GM21526 (cell line): ENCODE measurements around the gene DSP.

ENCODE experiments used
- ATAC-seq: cut with Tn5 transposase; IDR thresholded peaks from one replicate; pipeline ENCODE4 v1.9.1; 2021; ENCODE audit warnings: moderate library complexity; ENCODE audit not compliant: unreplicated experiment, low FRiP score

The DSP gene

DNA sequence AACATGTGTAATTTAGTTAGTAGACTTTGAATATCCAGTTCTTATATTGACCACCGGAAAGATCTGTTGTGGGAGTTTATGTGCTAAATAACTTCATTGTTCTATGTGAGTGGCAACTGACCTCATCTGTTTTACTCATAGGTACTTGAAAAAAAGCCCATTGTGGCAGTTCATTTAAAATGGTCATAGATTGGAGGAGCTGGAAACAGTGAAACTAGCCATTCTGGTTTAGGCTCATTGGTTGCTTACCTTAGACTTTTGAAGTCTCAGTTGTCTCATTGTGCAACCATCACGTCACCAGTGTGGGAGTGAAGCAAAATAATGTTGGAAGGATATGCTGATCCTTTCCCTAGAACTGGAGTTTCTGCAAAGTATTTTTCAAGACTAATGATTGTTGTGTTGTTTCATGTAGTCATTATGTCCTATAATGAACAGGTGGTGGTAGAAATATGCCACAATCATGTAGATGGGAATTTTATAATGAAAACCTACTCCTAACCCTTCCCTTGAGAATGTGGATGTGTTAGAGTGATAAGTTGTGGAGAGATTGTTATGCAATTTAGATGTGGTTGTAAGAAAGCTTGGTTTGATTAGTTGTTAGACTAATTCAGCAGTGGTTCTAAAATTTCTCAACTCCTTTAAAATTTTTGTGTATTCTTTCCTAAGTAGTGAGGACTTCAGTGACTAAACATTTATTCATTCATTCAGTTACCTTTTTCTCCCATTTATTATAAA is 18.3 kb downstream of the DSP start:
- no peak for ATAC-seq

DNA sequence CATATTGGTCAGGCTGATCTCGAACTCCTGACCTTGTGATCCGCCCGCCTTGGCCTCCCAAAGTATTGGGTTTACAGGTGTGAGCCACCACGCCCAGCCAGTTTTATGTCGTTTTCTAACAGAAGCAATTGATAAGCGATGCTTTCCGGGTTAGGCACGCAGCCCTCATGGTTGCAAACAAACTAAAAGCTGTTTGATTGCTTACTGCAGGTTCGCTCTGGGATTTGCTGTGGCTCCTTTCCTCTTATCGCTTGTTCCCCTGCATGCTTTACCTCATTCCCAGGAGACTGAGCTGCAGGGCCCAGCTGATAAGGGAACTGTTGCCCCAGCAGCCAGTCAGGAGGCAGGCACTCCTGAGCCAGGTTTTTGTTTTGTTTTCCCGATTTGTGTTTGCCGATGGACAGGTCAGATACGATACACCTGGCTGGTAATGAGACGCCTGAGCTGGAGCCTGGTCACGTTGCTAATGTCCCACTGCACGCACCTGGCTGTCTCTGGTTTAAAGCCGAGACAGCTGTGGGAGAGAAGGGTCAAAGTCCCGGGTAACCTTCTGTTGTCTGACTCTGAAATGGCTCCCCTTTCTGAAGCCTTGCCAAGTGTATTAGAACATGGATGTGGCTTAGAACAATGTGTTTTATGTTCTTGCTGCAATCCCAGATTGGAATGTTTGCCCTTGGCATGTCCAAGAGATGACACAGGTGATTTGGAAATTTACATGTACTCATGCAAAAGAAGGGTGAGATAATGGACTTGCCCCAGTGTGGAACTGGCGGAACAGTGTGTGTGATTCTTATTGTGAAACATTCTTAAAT is 19.9 kb downstream of the DSP start:
- no peak for ATAC-seq

DNA sequence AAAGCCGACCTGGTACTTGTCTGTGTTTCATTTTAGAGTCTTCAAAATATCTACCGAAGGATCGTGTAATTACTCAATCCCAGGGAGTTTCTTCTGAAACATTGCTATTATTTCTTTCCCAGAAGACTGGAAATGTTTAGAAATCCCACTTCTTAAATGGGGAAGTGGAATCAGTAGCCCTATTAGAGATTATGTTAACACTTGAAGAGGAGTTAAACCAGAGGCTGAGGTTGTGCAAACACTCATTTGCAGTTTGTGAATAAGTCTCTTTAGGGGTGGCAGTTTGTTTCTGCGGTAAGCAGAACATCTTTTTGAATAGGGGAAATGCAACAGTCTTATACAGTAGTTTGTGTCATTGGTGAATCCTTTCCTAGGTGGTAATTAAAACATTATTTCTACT is 21.3 kb downstream of the DSP start:
- no peak for ATAC-seq

DNA sequence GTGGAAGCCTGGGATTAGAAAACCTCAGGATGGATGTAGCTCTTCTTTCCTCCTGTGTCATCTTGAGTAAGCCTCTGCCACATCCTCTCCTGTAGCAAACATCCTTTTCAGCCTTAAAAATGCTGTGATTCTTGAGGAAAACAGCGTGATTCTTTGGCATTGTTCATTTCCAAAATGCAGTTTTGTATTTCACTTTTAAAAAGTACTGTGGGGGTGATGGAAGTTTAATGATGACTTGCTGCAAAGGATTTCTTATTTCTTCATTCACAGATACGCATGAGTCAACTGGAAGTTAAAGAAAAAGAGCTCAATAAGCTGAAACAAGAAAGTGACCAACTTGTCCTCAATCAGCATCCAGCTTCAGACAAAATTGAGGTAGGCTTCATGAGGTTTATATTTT is 24.6 kb downstream of the DSP start:
- no peak for ATAC-seq

DNA sequence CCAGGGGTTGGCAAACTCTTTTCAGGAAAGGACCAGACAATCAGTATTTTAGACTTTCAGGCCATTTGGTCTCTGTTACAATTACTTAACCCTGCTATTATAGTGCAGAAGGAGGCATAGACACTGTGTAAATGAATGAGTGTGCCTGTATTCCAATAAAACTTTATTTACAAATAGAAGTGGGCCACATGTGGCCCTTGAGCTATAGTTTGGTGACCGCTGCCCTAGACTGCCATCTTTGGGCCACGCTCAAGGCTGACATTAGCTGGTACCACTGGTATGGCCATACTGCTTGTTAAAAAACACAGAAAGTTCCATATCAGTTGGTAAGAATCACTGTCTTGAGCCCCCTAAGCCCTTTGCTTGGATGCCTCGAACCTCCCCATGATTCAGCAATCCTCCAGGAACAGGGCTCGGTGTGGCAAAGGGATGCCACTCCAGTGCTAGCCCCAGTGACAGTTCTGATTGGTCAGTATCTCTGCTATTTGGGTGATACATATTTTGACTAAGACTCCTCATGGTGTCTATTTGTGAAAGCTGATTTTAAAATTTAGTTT is 25.2 kb downstream of the DSP start:
- ATAC-seq, result no peak

DNA sequence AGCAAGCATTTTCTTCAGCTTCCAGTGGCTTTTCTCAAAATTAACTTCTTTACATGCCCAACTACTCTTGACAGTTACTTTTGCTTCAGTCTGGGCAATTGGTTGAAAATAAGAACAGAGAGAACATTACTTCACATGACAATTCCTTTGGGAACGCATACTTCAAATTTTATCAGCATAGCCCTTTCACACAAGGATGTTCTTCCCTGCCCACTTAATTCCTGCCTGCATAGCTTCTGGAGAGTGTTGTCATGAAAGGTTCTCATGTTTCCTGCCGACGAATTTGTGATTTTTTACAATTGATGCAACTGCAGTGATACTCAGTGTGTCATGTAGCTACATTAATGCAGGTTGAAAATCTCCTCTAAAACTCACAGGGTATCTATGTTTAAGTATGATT is 26.6 kb downstream of the DSP start:
- ATAC-seq, result no peak

DNA sequence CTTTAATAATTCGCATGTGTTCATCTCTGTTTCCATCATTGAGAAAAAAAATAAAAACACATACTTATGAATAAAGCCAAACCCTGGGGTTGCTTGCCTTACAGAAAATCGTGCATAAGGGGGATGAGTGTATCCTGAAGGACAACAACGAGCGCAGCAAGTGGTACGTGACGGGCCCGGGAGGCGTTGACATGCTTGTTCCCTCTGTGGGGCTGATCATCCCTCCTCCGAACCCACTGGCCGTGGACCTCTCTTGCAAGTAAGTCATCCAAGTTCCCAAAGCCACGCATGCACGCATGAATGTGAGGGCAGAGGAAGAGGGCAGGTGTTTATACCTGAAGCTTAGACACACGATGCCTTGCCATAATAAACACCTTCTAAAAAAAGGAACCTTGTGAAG is 27.6 kb downstream of the DSP start:
- no peak for ATAC-seq

DNA sequence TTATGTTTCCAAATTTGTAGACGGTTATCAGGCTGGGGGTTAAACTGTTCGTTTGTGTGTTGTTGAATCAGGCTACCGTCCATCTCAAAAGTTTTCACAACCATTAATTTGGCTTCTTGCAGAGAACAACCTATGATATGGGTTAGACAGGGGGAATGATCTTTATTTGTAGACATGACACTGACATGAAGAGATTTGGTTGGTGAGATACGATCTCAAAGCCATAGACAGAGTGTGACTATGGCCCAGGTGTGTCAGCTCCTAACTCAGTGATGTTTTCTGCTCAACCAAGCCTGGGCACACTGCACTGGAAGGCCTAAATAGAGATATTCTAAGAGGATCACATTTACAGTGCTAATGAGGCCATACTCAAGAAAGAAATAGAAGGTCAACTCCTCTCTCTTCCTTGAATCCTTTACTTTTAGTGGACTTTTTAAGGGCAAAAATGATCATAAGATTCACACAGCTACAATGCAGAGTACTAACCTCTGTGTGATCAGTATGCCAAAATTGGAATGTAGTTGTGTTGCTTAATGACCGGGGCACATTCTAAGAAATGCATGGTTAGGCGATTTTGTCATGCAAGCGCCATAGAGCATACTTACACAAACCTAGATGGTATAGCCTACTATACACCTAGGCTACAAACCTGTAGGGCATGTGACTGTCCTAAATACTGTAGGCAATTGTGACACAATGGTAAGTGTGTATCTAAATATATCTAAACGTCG is 30.9 kb downstream of the DSP start:
- no peak for ATAC-seq

DNA sequence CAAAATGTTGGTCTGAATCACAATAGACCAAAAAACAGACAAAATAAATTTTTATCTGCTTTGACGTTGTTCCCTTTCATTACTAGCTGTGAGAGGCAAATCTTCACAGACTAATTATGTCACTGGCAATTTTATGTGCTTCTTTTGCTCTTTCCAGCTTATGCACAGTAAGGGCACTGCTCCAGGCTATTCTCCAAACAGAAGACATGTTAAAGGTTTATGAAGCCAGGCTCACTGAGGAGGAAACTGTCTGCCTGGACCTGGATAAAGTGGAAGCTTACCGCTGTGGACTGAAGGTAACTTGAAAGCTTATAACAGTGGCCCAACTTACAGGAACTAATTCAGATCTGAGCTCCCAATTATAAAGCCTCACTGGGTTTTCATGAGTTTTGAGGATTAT is 33.0 kb downstream of the DSP start:
- no peak for ATAC-seq

DNA sequence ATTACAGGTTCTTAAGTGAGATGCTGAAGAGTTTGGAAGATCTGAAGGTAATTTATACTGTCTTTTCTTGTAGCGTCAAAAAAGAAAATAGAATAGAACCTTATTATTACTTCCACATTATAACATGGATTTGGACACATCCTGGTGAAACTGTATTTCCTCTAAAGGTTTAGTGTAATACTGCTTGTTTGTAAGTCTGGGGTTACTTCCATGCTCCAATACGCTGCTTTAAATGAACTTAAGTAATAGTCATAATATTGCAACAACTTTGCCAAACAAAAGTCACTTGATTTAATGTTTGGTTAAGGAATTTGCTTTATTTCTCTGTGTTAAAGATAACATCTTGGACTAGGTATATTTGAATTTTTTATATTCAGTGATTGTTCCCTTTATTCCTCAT is 37.0 kb downstream of the DSP start:
- ATAC-seq, result no peak

DNA sequence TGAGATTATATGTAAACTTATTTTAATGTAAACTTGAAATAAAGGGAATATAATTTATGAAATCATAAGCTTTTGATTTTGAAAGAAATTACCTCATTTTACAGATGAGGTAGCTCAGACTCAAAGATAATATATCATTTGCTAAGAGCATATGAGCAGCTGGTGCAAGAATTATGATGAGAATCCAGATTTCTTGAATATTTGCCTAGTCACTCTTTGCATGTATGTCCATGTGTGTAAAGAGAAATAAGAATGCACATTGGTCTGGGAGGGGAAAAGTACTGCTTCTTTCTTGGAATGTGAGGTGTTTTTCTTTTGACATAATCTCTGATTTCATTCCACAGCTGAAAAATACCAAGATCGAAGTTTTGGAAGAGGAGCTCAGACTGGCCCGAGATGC is 37.5 kb downstream of the DSP start:
- ATAC-seq, result no peak

DNA sequence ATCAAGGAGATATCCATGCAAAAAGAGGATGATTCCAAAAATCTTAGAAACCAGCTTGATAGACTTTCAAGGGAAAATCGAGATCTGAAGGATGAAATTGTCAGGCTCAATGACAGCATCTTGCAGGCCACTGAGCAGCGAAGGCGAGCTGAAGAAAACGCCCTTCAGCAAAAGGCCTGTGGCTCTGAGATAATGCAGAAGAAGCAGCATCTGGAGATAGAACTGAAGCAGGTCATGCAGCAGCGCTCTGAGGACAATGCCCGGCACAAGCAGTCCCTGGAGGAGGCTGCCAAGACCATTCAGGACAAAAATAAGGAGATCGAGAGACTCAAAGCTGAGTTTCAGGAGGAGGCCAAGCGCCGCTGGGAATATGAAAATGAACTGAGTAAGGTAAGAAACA is 38.4 kb downstream of the DSP start:
- ATAC-seq, result no peak

DNA sequence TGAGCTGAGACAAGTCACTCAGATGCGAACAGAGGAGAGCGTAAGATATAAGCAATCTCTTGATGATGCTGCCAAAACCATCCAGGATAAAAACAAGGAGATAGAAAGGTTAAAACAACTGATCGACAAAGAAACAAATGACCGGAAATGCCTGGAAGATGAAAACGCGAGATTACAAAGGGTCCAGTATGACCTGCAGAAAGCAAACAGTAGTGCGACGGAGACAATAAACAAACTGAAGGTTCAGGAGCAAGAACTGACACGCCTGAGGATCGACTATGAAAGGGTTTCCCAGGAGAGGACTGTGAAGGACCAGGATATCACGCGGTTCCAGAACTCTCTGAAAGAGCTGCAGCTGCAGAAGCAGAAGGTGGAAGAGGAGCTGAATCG is 39.1 kb downstream of the DSP start:
- no peak for ATAC-seq

DNA sequence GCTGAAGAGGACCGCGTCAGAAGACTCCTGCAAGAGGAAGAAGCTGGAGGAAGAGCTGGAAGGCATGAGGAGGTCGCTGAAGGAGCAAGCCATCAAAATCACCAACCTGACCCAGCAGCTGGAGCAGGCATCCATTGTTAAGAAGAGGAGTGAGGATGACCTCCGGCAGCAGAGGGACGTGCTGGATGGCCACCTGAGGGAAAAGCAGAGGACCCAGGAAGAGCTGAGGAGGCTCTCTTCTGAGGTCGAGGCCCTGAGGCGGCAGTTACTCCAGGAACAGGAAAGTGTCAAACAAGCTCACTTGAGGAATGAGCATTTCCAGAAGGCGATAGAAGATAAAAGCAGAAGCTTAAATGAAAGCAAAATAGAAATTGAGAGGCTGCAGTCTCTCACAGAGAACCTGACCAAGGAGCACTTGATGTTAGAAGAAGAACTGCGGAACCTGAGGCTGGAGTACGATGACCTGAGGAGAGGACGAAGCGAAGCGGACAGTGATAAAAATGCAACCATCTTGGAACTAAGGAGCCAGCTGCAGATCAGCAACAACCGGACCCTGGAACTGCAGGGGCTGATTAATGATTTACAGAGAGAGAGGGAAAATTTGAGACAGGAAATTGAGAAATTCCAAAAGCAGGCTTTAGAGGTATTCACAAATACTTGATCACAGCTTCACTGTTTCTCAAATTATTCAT is 39.6 kb downstream of the DSP start:
- ATAC-seq, result no peak

DNA sequence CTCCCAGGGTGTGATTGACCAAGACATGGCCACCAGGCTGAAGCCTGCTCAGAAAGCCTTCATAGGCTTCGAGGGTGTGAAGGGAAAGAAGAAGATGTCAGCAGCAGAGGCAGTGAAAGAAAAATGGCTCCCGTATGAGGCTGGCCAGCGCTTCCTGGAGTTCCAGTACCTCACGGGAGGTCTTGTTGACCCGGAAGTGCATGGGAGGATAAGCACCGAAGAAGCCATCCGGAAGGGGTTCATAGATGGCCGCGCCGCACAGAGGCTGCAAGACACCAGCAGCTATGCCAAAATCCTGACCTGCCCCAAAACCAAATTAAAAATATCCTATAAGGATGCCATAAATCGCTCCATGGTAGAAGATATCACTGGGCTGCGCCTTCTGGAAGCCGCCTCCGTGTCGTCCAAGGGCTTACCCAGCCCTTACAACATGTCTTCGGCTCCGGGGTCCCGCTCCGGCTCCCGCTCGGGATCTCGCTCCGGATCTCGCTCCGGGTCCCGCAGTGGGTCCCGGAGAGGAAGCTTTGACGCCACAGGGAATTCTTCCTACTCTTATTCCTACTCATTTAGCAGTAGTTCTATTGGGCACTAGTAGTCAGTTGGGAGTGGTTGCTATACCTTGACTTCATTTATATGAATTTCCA is 43.9 kb downstream of the DSP start:
- no peak for ATAC-seq

DNA sequence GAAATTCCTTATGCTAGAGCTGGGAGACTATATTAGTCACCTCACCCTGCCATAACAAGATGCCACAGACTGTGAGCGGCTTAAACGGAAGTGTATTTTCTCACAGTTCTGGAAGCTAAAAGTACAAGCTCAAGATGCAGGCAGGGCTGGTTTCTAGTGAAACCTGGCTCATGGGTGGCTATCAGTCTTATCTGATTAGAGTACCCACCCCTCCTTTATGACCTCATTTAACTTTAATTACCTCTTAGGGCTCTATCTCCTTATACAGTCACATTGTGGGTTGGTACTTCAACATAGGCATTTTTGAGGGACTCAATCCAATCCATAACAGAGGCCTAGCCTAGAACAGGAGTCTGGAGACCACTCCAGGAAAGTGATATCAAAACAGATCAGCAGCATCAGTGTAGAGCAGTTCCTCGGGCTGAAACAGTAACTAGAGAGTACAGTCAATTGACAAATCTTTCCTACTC is 46.2 kb downstream of the DSP start:
- no peak for ATAC-seq

DNA sequence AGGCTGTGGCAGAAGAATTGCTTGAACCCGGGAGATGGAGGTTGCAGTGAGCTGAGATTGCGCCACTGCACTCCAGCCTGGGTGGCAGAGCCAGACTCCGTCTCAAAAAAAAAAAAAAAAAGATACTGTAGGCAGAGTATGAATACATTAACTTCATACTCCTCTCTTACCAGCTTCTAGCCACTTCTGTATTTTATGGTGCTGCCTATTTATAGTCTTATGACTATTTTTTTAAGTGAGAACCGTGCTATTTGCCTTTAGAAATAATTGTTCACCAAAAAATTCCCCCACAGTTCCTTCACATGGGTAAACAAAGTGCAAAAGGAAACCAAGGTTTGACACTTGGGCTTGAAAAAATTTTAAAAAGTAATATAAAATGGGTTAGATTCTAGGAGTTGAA is 47.0 kb downstream of the DSP start:
- no peak for ATAC-seq

DNA sequence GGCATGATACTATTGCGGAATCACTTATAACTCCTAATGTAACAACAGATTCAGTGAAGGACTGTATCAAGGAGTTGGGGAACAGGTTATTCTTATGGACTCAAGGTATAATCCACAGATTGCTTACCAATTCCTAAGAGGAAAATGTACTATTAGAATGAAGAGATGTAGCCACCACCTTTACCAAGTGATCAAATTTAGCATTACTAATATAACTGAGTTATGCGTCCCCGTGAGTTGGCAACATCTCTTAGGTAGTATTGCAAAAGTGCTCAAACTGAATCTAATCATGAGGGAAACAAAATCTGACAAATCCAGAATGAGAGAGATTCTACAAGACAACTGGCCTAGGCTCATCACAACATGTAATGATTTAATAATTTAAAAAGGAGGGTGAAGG is 47.8 kb downstream of the DSP start:
- ATAC-seq, result no peak

DNA sequence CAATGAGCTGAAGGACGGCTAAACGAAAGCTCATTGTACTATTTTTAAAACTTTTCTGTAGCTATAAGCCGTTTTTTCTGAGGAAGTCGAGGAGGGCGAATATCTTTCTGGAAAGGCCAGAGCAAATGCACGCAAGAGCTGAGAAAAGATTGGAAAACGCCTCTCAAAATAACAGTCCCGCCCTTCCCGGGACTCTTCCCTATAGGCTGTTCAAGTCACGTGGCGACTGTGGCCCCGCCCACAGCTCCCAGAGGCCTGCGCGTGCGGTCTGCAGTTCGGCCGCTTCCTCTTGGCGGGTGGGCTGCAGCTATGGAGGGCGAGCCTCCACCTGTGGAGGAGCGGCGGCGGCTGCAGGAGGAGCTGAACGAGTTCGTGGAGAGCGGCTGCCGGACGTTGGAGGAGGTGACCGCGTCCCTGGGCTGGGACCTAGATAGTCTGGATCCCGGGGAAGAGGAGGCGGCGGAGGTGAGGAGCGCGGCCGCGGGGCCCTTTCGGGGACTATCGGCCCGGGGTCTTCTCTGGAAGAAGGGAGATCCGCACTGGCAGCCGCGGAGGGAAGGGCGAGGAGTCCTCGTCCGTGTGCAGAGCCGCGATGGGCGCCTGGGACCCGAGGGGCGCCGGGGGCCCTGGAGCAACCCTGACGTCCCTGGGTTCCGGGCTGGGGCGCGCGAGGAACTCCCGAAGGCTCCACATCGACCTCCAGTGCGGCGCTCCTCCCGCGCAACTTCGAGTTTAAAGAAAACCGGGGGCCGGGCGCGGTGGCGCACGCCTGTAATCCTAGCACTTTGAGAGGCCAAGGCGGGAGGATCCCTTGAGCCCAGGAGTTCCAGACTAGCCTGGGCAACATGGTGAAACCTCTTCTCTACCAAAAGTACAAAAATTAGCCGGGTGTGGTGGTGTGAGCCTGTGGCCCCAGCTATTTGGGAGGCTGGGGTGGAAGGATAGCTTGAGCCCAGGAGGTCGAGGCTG is 48.8 kb downstream of the DSP start, which contains the start of gene SNRNP48:
SNRNP48 (plus strand) TSS at position 250 of the 969 bp plus-strand sequence; CDS start at position 310, 60 bp downstream.
- peak; percentile 100 for ATAC-seq
